Occipital lobe (tissue), 2 donors: Measurements from ENCODE around the gene ERI3. TPM values are rescaled to one million over a fixed set of nuclear protein-coding genes. Genes with fewer than 3 reads are reported as not detected.
A peak's percentile ranks its signal among the peaks of the same experiment; 100 is the strongest.

Source experiments
- DNase-seq: peaks from one replicate; lab custom pipeline; 2025; lab: John Stamatoyannopoulos, UW
- total RNA-seq: library from RNA; depleted of rRNA; stranded (reverse); fragments of >200 nt; gene quantifications from one replicate; pipeline ENCODE4 v1.2.3, GENCODE V29; 2014

The ERI3 gene
- total RNA-seq, 1 donor from 2014 or later = 99.2 TPM

- DNase-seq = no peak
Observed at GRCh38 chr1:44288883-44289282, 66.2 kb downstream of the ERI3 start.

- DNase-seq = no peak
Observed at GRCh38 chr1:44284184-44284583, 70.9 kb downstream of the ERI3 start.

- no peak for DNase-seq
Observed at GRCh38 chr1:44283524-44284173, 71.4 kb downstream of the ERI3 start.

- no peak for DNase-seq
Observed at GRCh38 chr1:44282704-44283426, 72.2 kb downstream of the ERI3 start.

GRCh38 chr1:44281962-44282703 lies 72.9 kb downstream of the ERI3 start:
- DNase-seq = no peak

- DNase-seq = no peak
Observed at GRCh38 chr1:44276901-44277300, 78.2 kb downstream of the ERI3 start.

GRCh38 chr1:44275991-44276405 lies 79.1 kb downstream of the ERI3 start:
- no peak for DNase-seq

GRCh38 chr1:44275296-44275962 lies 79.6 kb downstream of the ERI3 start:
- no peak for DNase-seq

- no peak for DNase-seq
Observed at GRCh38 chr1:44273560-44274350, 81.3 kb downstream of the ERI3 start.

- DNase-seq = no peak
Observed at GRCh38 chr1:44272992-44273391, 82.1 kb downstream of the ERI3 start.

- DNase-seq = no peak
Observed at GRCh38 chr1:44271646-44272045, 83.4 kb downstream of the ERI3 start.

- DNase-seq = peak; percentile 46
Observed at GRCh38 chr1:44270686-44271628, 84.1 kb downstream of the ERI3 start.

- no peak for DNase-seq
Observed at GRCh38 chr1:44268054-44268453, 87.0 kb downstream of the ERI3 start.

GRCh38 chr1:44267438-44267837 lies 87.6 kb downstream of the ERI3 start:
- no peak for DNase-seq

GRCh38 chr1:44266400-44267344 lies 88.4 kb downstream of the ERI3 start:
- no peak for DNase-seq

- DNase-seq = no peak
Observed at GRCh38 chr1:44265656-44266358, 89.2 kb downstream of the ERI3 start.

GRCh38 chr1:44264451-44264771 lies 90.6 kb downstream of the ERI3 start:
- DNase-seq = no peak
